Measurements from ENCODE around the gene ACVR1C. TPM values are rescaled to one million over a fixed set of nuclear protein-coding genes. Genes with fewer than 3 reads are reported as not detected.

ACVR1C gene
- 0.28 and 0.33 TPM in 2 replicates for polyA plus RNA-seq (2013)

GRCh38 chr2:157628477-157629415 is at the start of gene ACVR1C:
Gene ACVR1C (minus strand): TSS chr2:157628864. CDS start chr2:157628644, 220 bp downstream.
- H3K18ac ChIP-seq (ENCODE audit: low read length): no peak within 1 kb of the TSS
- no peak within 1 kb of the TSS for H3K4ac ChIP-seq (ENCODE audit: low read depth, low read length)
- no CpG with 5 or more reads among the region's 79 CpGs for WGBS (ENCODE audit: extremely low coverage, insufficient coverage, insufficient read length)
- peak within 1 kb of the TSS; percentile 36 for H3K9ac ChIP-seq (ENCODE audit: low read length)
- H3K4me3 ChIP-seq (ENCODE audit: low read depth, low read length): peak within 1 kb of the TSS; percentile 39
- no peaks in the 10 kb centered on the region for H3K79me1 ChIP-seq (ENCODE audit: low read length)
- H2BK12ac ChIP-seq (ENCODE audit: low read length): no peak within 1 kb of the TSS
- H3K4me1 ChIP-seq (ENCODE audit: control insufficient read depth in 1 of 2, insufficient read depth in 2 of 2, low read length in 2 of 2): peaks cover 6% of the 10 kb centered on the region in 2 experiments
- no peak within 1 kb of the TSS for H3K27ac ChIP-seq (ENCODE audit: low read depth, low read length)
- H3K36me3 ChIP-seq (ENCODE audit: control insufficient read depth in 1 of 2, insufficient read depth in 2 of 2, low read length in 2 of 2): no peaks in the 10 kb centered on the region
- peaks cover 8% of the 10 kb centered on the region for H3K27me3 ChIP-seq (ENCODE audit: insufficient read depth, low read length)
- peak within 1 kb of the TSS; percentile 86 for H3K4me2 ChIP-seq (ENCODE audit: low read length)
- no peak within 1 kb of the TSS for H4K12ac ChIP-seq (ENCODE audit: low read depth, low read length)
- no peak within 1 kb of the TSS for H3K14ac ChIP-seq (ENCODE audit: low read length)
- no peaks in the 10 kb centered on the region for H3K79me2 ChIP-seq (ENCODE audit: control insufficient read depth, insufficient read depth, low read length, poor library complexity)
- H4K91ac ChIP-seq (ENCODE audit: low read depth, low read length): no peak within 1 kb of the TSS
- H3K9me3 ChIP-seq (ENCODE audit: insufficient read depth, low read depth, low read length): peaks cover 2% of the 10 kb centered on the region
- no peak within 1 kb of the TSS for H2AK5ac ChIP-seq (ENCODE audit: low read length)
- H2BK120ac ChIP-seq (ENCODE audit: insufficient read depth, low read length, poor library complexity): no peak within 1 kb of the TSS
- no peak within 1 kb of the TSS for H3K23ac ChIP-seq (ENCODE audit: low read length)
- H2AFZ ChIP-seq (ENCODE audit: insufficient read depth, low read length, poor library complexity): peak within 1 kb of the TSS; percentile 78
- DNase-seq: peak; percentile 67
- H2BK5ac ChIP-seq (ENCODE audit: low read depth, low read length, poor library complexity): no peak within 1 kb of the TSS
- H4K8ac ChIP-seq (ENCODE audit: low read depth, low read length): no peak within 1 kb of the TSS

- Histone ChIP-seq H2BK5ac (ENCODE audit: low read depth, low read length, poor library complexity) (no peak overlapping the region), H3K27ac (ENCODE audit: low read depth, low read length) (no peak overlapping the region), H3K9me3 (ENCODE audit: insufficient read depth, low read depth, low read length) (no peaks in the 10 kb centered on the region), H3K27me3 (ENCODE audit: insufficient read depth, low read length) (no peaks in the 10 kb centered on the region), H2BK12ac (ENCODE audit: low read length) (no peak overlapping the region), H4K91ac (ENCODE audit: low read depth, low read length) (no peak overlapping the region), H3K4me3 (ENCODE audit: low read depth, low read length) (no peak overlapping the region), H3K23ac (ENCODE audit: low read length) (no peak overlapping the region), H3K18ac (ENCODE audit: low read length) (no peak overlapping the region), H4K8ac (ENCODE audit: low read depth, low read length) (no peak overlapping the region), H3K79me1 (ENCODE audit: low read length) (no peaks in the 10 kb centered on the region), H4K12ac (ENCODE audit: low read depth, low read length) (no peak overlapping the region), H3K4me2 (ENCODE audit: low read length) (no peak overlapping the region), H3K79me2 (ENCODE audit: control insufficient read depth, insufficient read depth, low read length, poor library complexity) (no peaks in the 10 kb centered on the region), H2BK120ac (ENCODE audit: insufficient read depth, low read length, poor library complexity) (no peak overlapping the region), H3K36me3 (ENCODE audit: control insufficient read depth in 1 of 2, insufficient read depth in 2 of 2, low read length in 2 of 2) (no peaks in the 10 kb centered on the region), H3K9ac (ENCODE audit: low read length) (no peak overlapping the region), H3K14ac (ENCODE audit: low read length) (no peak overlapping the region), H2AK5ac (ENCODE audit: low read length) (no peak overlapping the region), H3K4me1 (ENCODE audit: control insufficient read depth in 1 of 2, insufficient read depth in 2 of 2, low read length in 2 of 2) (no peaks in the 10 kb centered on the region), H2AFZ (ENCODE audit: insufficient read depth, low read length, poor library complexity) (no peak overlapping the region), H3K4ac (ENCODE audit: low read depth, low read length) (no peak overlapping the region)
- no peak for DNase-seq
Measured at GRCh38 chr2:157677941-157678340, 49.3 kb upstream of the ACVR1C start.

- H2AFZ ChIP-seq (ENCODE audit: insufficient read depth, low read length, poor library complexity): no peak overlapping the region
- H3K27me3 ChIP-seq (ENCODE audit: insufficient read depth, low read length): no peaks in the 10 kb centered on the region
- H3K4me2 ChIP-seq (ENCODE audit: low read length): no peak overlapping the region
- no peak overlapping the region for H3K9ac ChIP-seq (ENCODE audit: low read length)
- no peak overlapping the region for H4K8ac ChIP-seq (ENCODE audit: low read depth, low read length)
- no peak overlapping the region for H3K14ac ChIP-seq (ENCODE audit: low read length)
- H3K18ac ChIP-seq (ENCODE audit: low read length): no peak overlapping the region
- H2AK5ac ChIP-seq (ENCODE audit: low read length): no peak overlapping the region
- H3K9me3 ChIP-seq (ENCODE audit: insufficient read depth, low read depth, low read length): no peaks in the 10 kb centered on the region
- DNase-seq: no peak
- H4K12ac ChIP-seq (ENCODE audit: low read depth, low read length): no peak overlapping the region
- H3K36me3 ChIP-seq (ENCODE audit: control insufficient read depth in 1 of 2, insufficient read depth in 2 of 2, low read length in 2 of 2): no peaks in the 10 kb centered on the region
- no peak overlapping the region for H3K23ac ChIP-seq (ENCODE audit: low read length)
- H2BK120ac ChIP-seq (ENCODE audit: insufficient read depth, low read length, poor library complexity): no peak overlapping the region
- H3K27ac ChIP-seq (ENCODE audit: low read depth, low read length): no peak overlapping the region
- H3K79me1 ChIP-seq (ENCODE audit: low read length): no peaks in the 10 kb centered on the region
- no peak overlapping the region for H4K91ac ChIP-seq (ENCODE audit: low read depth, low read length)
- H2BK5ac ChIP-seq (ENCODE audit: low read depth, low read length, poor library complexity): no peak overlapping the region
- H2BK12ac ChIP-seq (ENCODE audit: low read length): no peak overlapping the region
- no peaks in the 10 kb centered on the region for H3K79me2 ChIP-seq (ENCODE audit: control insufficient read depth, insufficient read depth, low read length, poor library complexity)
- no CpG with 5 or more reads among the region's 10 CpGs for WGBS (ENCODE audit: extremely low coverage, insufficient coverage, insufficient read length)
- no peak overlapping the region for H3K4me3 ChIP-seq (ENCODE audit: low read depth, low read length)
- H3K4ac ChIP-seq (ENCODE audit: low read depth, low read length): no peak overlapping the region
- H3K4me1 ChIP-seq (ENCODE audit: control insufficient read depth in 1 of 2, insufficient read depth in 2 of 2, low read length in 2 of 2): no peaks in the 10 kb centered on the region
Measured at GRCh38 chr2:157672129-157672528, 43.5 kb upstream of the ACVR1C start.

GRCh38 chr2:157662401-157662800 is 33.7 kb upstream of the ACVR1C start:
- Histone ChIP-seq H2BK120ac (ENCODE audit: insufficient read depth, low read length, poor library complexity) (no peak overlapping the region), H3K9ac (ENCODE audit: low read length) (no peak overlapping the region), H2AFZ (ENCODE audit: insufficient read depth, low read length, poor library complexity) (no peak overlapping the region), H3K79me1 (ENCODE audit: low read length) (no peaks in the 10 kb centered on the region), H3K4ac (ENCODE audit: low read depth, low read length) (no peak overlapping the region), H3K23ac (ENCODE audit: low read length) (no peak overlapping the region), H4K91ac (ENCODE audit: low read depth, low read length) (no peak overlapping the region), H2AK5ac (ENCODE audit: low read length) (no peak overlapping the region), H3K4me1 (ENCODE audit: control insufficient read depth in 1 of 2, insufficient read depth in 2 of 2, low read length in 2 of 2) (no peaks in the 10 kb centered on the region), H3K18ac (ENCODE audit: low read length) (no peak overlapping the region), H2BK5ac (ENCODE audit: low read depth, low read length, poor library complexity) (no peak overlapping the region), H3K27ac (ENCODE audit: low read depth, low read length) (no peak overlapping the region), H2BK12ac (ENCODE audit: low read length) (no peak overlapping the region), H3K27me3 (ENCODE audit: insufficient read depth, low read length) (no peaks in the 10 kb centered on the region), H3K79me2 (ENCODE audit: control insufficient read depth, insufficient read depth, low read length, poor library complexity) (no peaks in the 10 kb centered on the region), H3K36me3 (ENCODE audit: control insufficient read depth in 1 of 2, insufficient read depth in 2 of 2, low read length in 2 of 2) (no peaks in the 10 kb centered on the region), H3K9me3 (ENCODE audit: insufficient read depth, low read depth, low read length) (no peaks in the 10 kb centered on the region), H3K4me2 (ENCODE audit: low read length) (no peak overlapping the region), H4K8ac (ENCODE audit: low read depth, low read length) (no peak overlapping the region), H3K14ac (ENCODE audit: low read length) (no peak overlapping the region), H4K12ac (ENCODE audit: low read depth, low read length) (no peak overlapping the region), H3K4me3 (ENCODE audit: low read depth, low read length) (no peak overlapping the region)
- DNase-seq: no peak
- WGBS (ENCODE audit: extremely low coverage, insufficient coverage, insufficient read length): no CpG with 5 or more reads among the region's 1 CpG

Data from trophoblast cell (in vitro differentiated cells and primary cell).